Stimulated activated memory B cell treated with anti-CD40 and anti-IgM and Interleukin-4, amounts not matched to agents 10 μg/mL and 1 μg/mL and 100 μg/mL, for 72 hours (primary cell): ENCODE data around the gene EEF2.
"Not testable (repeated sequence)": the region's sequence is repeated elsewhere in the genome, so short reads cannot be mapped to it uniquely, and the experiment has no call there.

ENCODE experiments used
- ATAC-seq: fragments of 150-1000 bp; cut with Tn5 transposase; 2 replicates; pipeline ENCODE4 v1.10.0; 2021
- H3K27ac Mint-ChIP-seq: one replicate; pipeline ENCODE4 v1.8.0; 2022; ENCODE audit warnings: mild to moderate bottlenecking, mixed read lengths
- H3K27me3 Mint-ChIP-seq: one replicate; pipeline ENCODE4 v1.8.0; 2022; ENCODE audit warnings: mixed read lengths
- H3K36me3 Mint-ChIP-seq: one replicate; pipeline ENCODE4 v1.8.0; 2022; ENCODE audit warnings: mixed read lengths
- H3K4me1 Mint-ChIP-seq: one replicate; pipeline ENCODE4 v1.8.0; 2022; ENCODE audit warnings: mixed read lengths
- H3K4me3 Mint-ChIP-seq: one replicate; pipeline ENCODE4 v1.8.0; 2022; ENCODE audit warnings: mild to moderate bottlenecking, moderate library complexity, mixed read lengths
- H3K9me3 Mint-ChIP-seq: one replicate; pipeline ENCODE4 v1.8.0; 2022; ENCODE audit warnings: mixed read lengths

The EEF2 gene

DNA sequence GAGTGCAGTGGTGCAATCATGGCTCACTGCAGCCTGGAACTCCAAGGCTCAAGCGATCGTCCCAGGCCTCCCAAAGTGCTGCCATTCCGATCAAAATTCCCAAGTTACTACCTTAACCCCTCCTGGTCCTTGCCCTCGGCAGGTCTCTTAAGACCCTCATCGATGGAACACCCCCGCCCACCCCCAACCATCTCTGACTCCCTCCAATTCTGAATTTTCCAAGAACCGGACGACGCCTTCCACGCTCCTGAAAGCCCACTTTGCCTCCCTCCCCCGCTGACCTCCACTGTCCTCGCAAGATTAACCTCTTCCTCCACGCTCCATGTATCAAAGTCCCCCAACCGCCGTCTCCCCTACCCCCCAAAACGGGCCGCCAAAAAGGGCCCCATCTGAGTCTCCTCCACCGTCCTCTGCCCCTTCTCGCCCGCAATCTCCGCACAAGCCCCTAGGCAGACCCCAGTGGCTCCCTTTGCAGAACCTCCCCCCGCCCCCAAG, 14.9 kb downstream of the EEF2 start:
- H3K36me3 Mint-ChIP-seq, result peaks cover 24% of the 10 kb centered on the region
- H3K27me3 Mint-ChIP-seq, result no peaks in the 10 kb centered on the region
- no peaks in the 10 kb centered on the region for H3K9me3 Mint-ChIP-seq
- peak overlapping the region; percentile 71 for H3K27ac Mint-ChIP-seq
- H3K4me3 Mint-ChIP-seq, result peak overlapping the region; percentile 85
- no peak for ATAC-seq
- H3K4me1 Mint-ChIP-seq, result peaks cover 28% of the 10 kb centered on the region

- peaks cover 30% of the 10 kb centered on the region for H3K36me3 Mint-ChIP-seq
- no peak for ATAC-seq
Observed at GRCh38 chr19:3969435-3970312, 15.6 kb downstream of the EEF2 start.

GRCh38 chr19:3968556-3969434, 16.5 kb downstream of the EEF2 start:
- no peak for ATAC-seq
- H3K36me3 Mint-ChIP-seq, result peaks cover 33% of the 10 kb centered on the region
- H3K27me3 Mint-ChIP-seq, result no peaks in the 10 kb centered on the region
- H3K4me3 Mint-ChIP-seq, result no peak overlapping the region
- peaks cover 28% of the 10 kb centered on the region for H3K4me1 Mint-ChIP-seq
- H3K27ac Mint-ChIP-seq, result no peak overlapping the region
- no peaks in the 10 kb centered on the region for H3K9me3 Mint-ChIP-seq

More at GRCh38 chr19:3969435-3970312, 15.6 kb downstream of the EEF2 start:
- Mint-ChIP-seq H3K4me1 (peaks cover 28% of the 10 kb centered on the region), H3K4me3 (peak overlapping the region; percentile 85), H3K9me3 (no peaks in the 10 kb centered on the region), H3K27ac (peak overlapping the region; percentile 71), H3K27me3 (no peaks in the 10 kb centered on the region)

- not testable (repeated sequence) for H3K27me3 Mint-ChIP-seq, ATAC-seq, H3K9me3 Mint-ChIP-seq, H3K27ac Mint-ChIP-seq, H3K4me3 Mint-ChIP-seq
- Mint-ChIP-seq H3K4me1 (peaks cover 28% of the 10 kb centered on the region), H3K36me3 (peaks cover 41% of the 10 kb centered on the region)
Observed at GRCh38 chr19:3967983-3968382, 17.3 kb downstream of the EEF2 start.

GRCh38 chr19:3966051-3967017, 18.9 kb downstream of the EEF2 start:
- H3K4me1 Mint-ChIP-seq, result peaks cover 26% of the 10 kb centered on the region
- peaks cover 50% of the 10 kb centered on the region for H3K36me3 Mint-ChIP-seq

DNA sequence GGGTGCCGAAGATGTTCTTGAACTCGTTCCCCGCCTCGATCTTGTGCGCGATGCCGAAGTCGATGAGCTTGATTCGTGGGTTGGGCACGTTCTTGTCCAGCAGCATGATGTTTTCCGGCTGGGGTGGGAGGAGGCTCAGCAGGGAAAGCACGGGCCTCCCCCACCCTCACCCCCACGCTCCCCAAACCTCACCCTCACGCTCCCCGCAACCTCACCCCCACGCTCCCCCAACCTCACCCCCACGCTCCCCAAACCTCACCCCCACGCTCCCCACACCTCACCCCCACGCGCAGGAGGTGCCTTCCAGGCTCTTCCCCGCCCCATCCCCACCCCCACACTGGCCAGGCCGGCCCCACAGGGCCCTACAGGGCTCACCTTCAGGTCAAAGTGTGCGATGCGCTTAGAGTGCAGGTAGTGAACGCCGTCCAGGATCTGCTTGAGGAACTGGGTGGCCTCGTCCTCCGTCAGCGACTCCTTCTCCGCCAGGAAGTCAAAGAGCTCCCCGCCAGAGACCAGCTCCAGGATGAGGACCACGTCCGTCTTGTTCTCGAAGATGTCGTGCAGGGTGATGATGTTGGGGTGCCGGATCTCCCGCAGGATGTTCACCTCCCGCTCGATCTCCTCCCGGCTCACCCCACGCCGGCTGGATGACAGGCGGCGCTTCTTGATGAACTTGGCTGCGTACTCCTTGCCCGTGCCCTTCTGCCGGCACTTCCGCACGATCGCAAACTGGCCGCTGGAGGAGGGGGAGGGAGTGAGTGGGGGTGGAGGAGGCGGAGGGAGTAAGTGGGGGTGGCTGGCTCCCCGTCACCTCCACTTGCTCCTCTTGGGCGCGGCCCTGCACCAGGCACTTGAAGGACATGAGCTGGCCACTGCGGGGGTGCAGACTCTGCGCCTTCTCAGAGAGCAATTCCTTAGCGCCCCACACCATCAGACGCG, 20.7 kb downstream of the EEF2 start:
- Mint-ChIP-seq H3K36me3 (peaks cover 59% of the 10 kb centered on the region), H3K27ac (no peak overlapping the region), H3K9me3 (no peaks in the 10 kb centered on the region), H3K4me1 (peaks cover 12% of the 10 kb centered on the region), H3K27me3 (no peaks in the 10 kb centered on the region), H3K4me3 (no peak overlapping the region)
- ATAC-seq, result no peak

More at GRCh38 chr19:3966051-3967017, 18.9 kb downstream of the EEF2 start:
- no peak overlapping the region for H3K4me3 Mint-ChIP-seq
- ATAC-seq, result no peak
- H3K27ac Mint-ChIP-seq, result no peak overlapping the region
- no peaks in the 10 kb centered on the region for H3K27me3 Mint-ChIP-seq
- no peaks in the 10 kb centered on the region for H3K9me3 Mint-ChIP-seq

GRCh38 chr19:3963458-3964255, 21.6 kb downstream of the EEF2 start:
- H3K27me3 Mint-ChIP-seq, result no peaks in the 10 kb centered on the region
- H3K4me1 Mint-ChIP-seq, result peaks cover 7% of the 10 kb centered on the region
- H3K9me3 Mint-ChIP-seq, result no peaks in the 10 kb centered on the region
- ATAC-seq, result no peak
- no peak overlapping the region for H3K4me3 Mint-ChIP-seq
- H3K27ac Mint-ChIP-seq, result no peak overlapping the region
- H3K36me3 Mint-ChIP-seq, result peaks cover 52% of the 10 kb centered on the region

GRCh38 chr19:3961007-3961406, 24.3 kb downstream of the EEF2 start:
- H3K4me3 Mint-ChIP-seq, result no peak overlapping the region
- no peaks in the 10 kb centered on the region for H3K4me1 Mint-ChIP-seq
- H3K9me3 Mint-ChIP-seq, result no peaks in the 10 kb centered on the region
- no peak overlapping the region for H3K27ac Mint-ChIP-seq
- ATAC-seq, result no peak
- H3K27me3 Mint-ChIP-seq, result no peaks in the 10 kb centered on the region
- H3K36me3 Mint-ChIP-seq, result peaks cover 59% of the 10 kb centered on the region

DNA sequence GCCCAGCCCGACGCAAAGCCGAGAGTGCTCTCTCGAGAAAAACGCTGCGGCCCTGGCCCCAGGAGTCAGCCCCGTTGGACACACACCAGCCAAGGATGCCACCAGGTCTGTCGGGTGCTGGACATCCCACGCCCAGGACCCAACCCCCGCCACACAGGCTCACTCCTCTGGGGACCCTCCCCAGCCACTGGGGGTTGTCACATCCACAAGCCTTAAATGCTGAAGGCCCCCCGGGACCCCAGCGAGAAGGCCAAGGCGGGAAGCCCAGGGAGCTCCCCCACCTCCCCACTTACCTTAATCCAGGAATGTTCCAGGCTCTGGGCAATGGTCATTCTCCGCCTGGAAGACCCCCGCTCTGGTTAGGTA, 25.5 kb downstream of the EEF2 start:
- peaks cover 66% of the 10 kb centered on the region for H3K36me3 Mint-ChIP-seq
- no peak overlapping the region for H3K27ac Mint-ChIP-seq
- H3K4me3 Mint-ChIP-seq, result no peak overlapping the region
- no peaks in the 10 kb centered on the region for H3K4me1 Mint-ChIP-seq
- H3K9me3 Mint-ChIP-seq, result no peaks in the 10 kb centered on the region
- H3K27me3 Mint-ChIP-seq, result no peaks in the 10 kb centered on the region
- ATAC-seq, result no peak

- peaks cover 64% of the 10 kb centered on the region for H3K36me3 Mint-ChIP-seq
- no peaks in the 10 kb centered on the region for H3K9me3 Mint-ChIP-seq
- no peak overlapping the region for H3K4me3 Mint-ChIP-seq
- no peak overlapping the region for H3K27ac Mint-ChIP-seq
- no peaks in the 10 kb centered on the region for H3K27me3 Mint-ChIP-seq
- no peaks in the 10 kb centered on the region for H3K4me1 Mint-ChIP-seq
- ATAC-seq, result peak; percentile 24
Observed at GRCh38 chr19:3958836-3959765, 26.2 kb downstream of the EEF2 start.

GRCh38 chr19:3955688-3956087, 29.6 kb downstream of the EEF2 start:
- no peak overlapping the region for H3K4me3 Mint-ChIP-seq

DNA sequence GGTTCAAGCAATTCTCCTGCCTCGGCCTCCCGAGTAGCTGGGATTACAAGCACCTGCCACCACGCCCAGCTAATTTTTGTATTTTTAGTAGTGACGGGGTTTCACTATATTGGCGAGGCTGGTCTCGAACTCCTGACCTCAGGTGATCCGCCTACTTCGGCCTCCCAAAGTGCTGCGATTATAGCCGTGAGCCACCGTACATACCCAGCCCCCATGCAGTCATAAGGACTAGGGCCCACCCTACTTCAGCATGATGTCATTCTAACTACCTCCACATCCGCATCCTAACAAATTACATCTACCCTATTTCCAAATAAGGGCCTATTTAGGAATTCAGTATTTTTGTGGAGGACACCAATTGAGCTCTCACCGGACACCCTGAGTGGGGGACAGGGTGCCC, 30.0 kb downstream of the EEF2 start:
- Mint-ChIP-seq H3K36me3 (peaks cover 38% of the 10 kb centered on the region), H3K27me3 (peaks cover 27% of the 10 kb centered on the region), H3K4me1 (peaks cover 20% of the 10 kb centered on the region)
- not testable (repeated sequence) for H3K9me3 Mint-ChIP-seq, H3K27ac Mint-ChIP-seq, ATAC-seq, H3K4me3 Mint-ChIP-seq

More at GRCh38 chr19:3955688-3956087, 29.6 kb downstream of the EEF2 start:
- Mint-ChIP-seq H3K4me1 (peaks cover 20% of the 10 kb centered on the region), H3K27ac (no peak overlapping the region), H3K36me3 (peaks cover 41% of the 10 kb centered on the region), H3K9me3 (no peaks in the 10 kb centered on the region), H3K27me3 (peaks cover 27% of the 10 kb centered on the region)
- ATAC-seq, result no peak
